T-helper 17 cell (primary cell): ENCODE results near the gene CELA3B. TPM values are rescaled to one million over a fixed set of nuclear protein-coding genes. Genes with fewer than 3 reads are reported as not detected.

Experiments used
- total RNA-seq, 4 donors: library from RNA in 2 of 4; stranded (reverse) in 2 of 4; gene quantifications; one replicate each; pipeline ENCODE4 v1.2.3 and lab custom pipeline; 2022 to 2026

CELA3B gene
- total RNA-seq, 2 donors from 2014 or later, result not detected

Other genes starting within 250 kb of the CELA3B start
- 10 to 100 TPM; 84.3 to 93.3 TPM for gene USP48, start 193.9 kb upstream of the CELA3B start, total RNA-seq
- gene LDLRAD2, start 164.8 kb upstream of the CELA3B start, total RNA-seq, result not detected
- 1 to 10 TPM; 1.2 to 1.6 TPM for gene HSPG2, start 39.7 kb upstream of the CELA3B start, total RNA-seq
- gene CELA3A, start 24.6 kb downstream of the CELA3B start, total RNA-seq, result not detected
- gene CDC42, start 75.7 kb downstream of the CELA3B start, total RNA-seq, result 100 to 1,000 TPM; 371 to 385 TPM
- gene WNT4, start 166.1 kb downstream of the CELA3B start, total RNA-seq, result not detected